OCI-LY7 (cell line): ENCODE data around the gene H6PD. TPM values are rescaled to one million over a fixed set of nuclear protein-coding genes. Genes with fewer than 3 reads are reported as not detected.

ENCODE experiments used
- BruUV-seq: library from RNA; stranded (reverse); fragments of 400-500 nt; replicated peaks from 2 replicates; lab custom pipeline; 2021; lab: Mats Ljungman, UMichigan
- CTCF ChIA-PET: fragments of 300-600 bp; sonication (Branson Sonifier 250); formaldehyde crosslinking; loops from one replicate; lab custom pipeline; 2022; ENCODE audit warnings: antibody characterized with exemption; ENCODE audit not compliant: unreplicated experiment; lab: Charles Lee
- POLR2A ChIA-PET: fragments of 300-600 bp; sonication (Branson Sonifier 250); formaldehyde crosslinking; loops from one replicate; lab custom pipeline; 2022; ENCODE audit warnings: antibody characterized with exemption; lab: Charles Lee
- DNase-seq: peaks from one replicate; pipeline ENCODE4 v3.0.0-alpha.2; 2015; ENCODE audit warnings: low spot score
- H2AFZ ChIP-seq: fragments of 200-600 bp; sonication (generic), shearing (Covaris generic); 2 replicates; pipeline ENCODE4 v1.6.1; 2014; ENCODE audit warnings: mild to moderate bottlenecking, antibody characterized with exemption, low read length, moderate library complexity
- H3K27ac ChIP-seq: fragments of 200-600 bp; sonication (generic); 2 replicates; pipeline ENCODE4 v1.5.1; 2014; ENCODE audit warnings: mixed run types, low read depth, mild to moderate bottlenecking, moderate library complexity, low read length, inconsistent platforms; ENCODE audit not compliant: poor library complexity, severe bottlenecking
- H3K36me3 ChIP-seq: fragments of 200-600 bp; sonication (generic); 2 replicates; pipeline ENCODE4 v1.6.1; 2014; ENCODE audit warnings: mild to moderate bottlenecking, antibody characterized with exemption, low read length, moderate library complexity, mixed read lengths; ENCODE audit not compliant: insufficient read depth
- H3K4me1 ChIP-seq: fragments of 200-600 bp; sonication (generic); 2 replicates; pipeline ENCODE4 v1.5.1; 2014; ENCODE audit warnings: mild to moderate bottlenecking, low read length; ENCODE audit not compliant: insufficient read depth, poor library complexity, severe bottlenecking
- H3K4me2 ChIP-seq: fragments of 200-600 bp; sonication (generic); 2 replicates; pipeline ENCODE4 v1.6.1; 2014; ENCODE audit warnings: mild to moderate bottlenecking, low read length
- H3K4me3 ChIP-seq: fragments of 200-600 bp; sonication (generic); 2 replicates; pipeline ENCODE4 v1.5.1; 2014; ENCODE audit warnings: mild to moderate bottlenecking, low read depth, low read length; ENCODE audit not compliant: poor library complexity, severe bottlenecking
- H3K79me2 ChIP-seq: fragments of 200-600 bp; sonication (generic); 2 replicates; pipeline ENCODE4 v1.6.1; 2016; ENCODE audit warnings: low read depth, mild to moderate bottlenecking, low read length, moderate library complexity, mixed read lengths; ENCODE audit not compliant: insufficient read depth
- H3K9me2 ChIP-seq: fragments of 200-600 bp; sonication (generic); 2 replicates; pipeline ENCODE4 v1.6.1; 2016; ENCODE audit warnings: mild to moderate bottlenecking, low read length, mixed read lengths; ENCODE audit not compliant: insufficient read depth
- H3K9me3 ChIP-seq: fragments of 200-600 bp; sonication (generic); 2 replicates; pipeline ENCODE4 v1.6.1; 2014; ENCODE audit warnings: mild to moderate bottlenecking, mixed run types, low read length, mixed read lengths
- H4K20me1 ChIP-seq: fragments of 200-600 bp; sonication (generic); 2 replicates; pipeline ENCODE4 v1.6.1; 2014; ENCODE audit warnings: mild to moderate bottlenecking, antibody characterized with exemption, low read length, moderate library complexity, mixed read lengths; ENCODE audit not compliant: insufficient read depth
- CTCF ChIP-seq: fragments of 200-600 bp; sonication (generic); conservative IDR thresholded peaks from 2 replicates; pipeline ENCODE4 v1.5.1; 2014; ENCODE audit warnings: mild to moderate bottlenecking, antibody characterized with exemption, low read length, moderate library complexity, mixed read lengths
- EZH2phosphoT487 ChIP-seq: fragments of 200-600 bp; sonication (generic); IDR thresholded peaks from 2 replicates; pipeline ENCODE4 v1.6.1; 2018; ENCODE audit warnings: low read depth, borderline replicate concordance, mild to moderate bottlenecking, mixed run types, antibody characterized with exemption, low read length, moderate library complexity, mixed read lengths
- intact Hi-C: fragments of 100-400 bp; cut with micrococcal nuclease; formaldehyde crosslinking; loops from one replicate; pipeline ENCODE4 v1.10.0; 2022; ENCODE audit not compliant: unreplicated experiment
- total RNA-seq, 2 experiments: library from RNA; depleted of rRNA in 1 of 2; stranded (reverse); fragments of >200 nt in 1 of 2; shearing (Covaris generic) in 1 of 2; gene quantifications; 2 replicates each; pipeline ENCODE4 v1.2.3, GENCODE V29; 2014 to 2022

Gene H6PD
- total RNA-seq, 2 experiments from 2014 or later, result 8.5 to 22.1 TPM

- ChIA-PET POLR2A (no interaction called here), CTCF (no interaction called here)
- H2AFZ ChIP-seq, result no peak overlapping the region
- H3K9me3 ChIP-seq, result peaks cover 18% of the 10 kb centered on the region
- no peak overlapping the region for H3K4me2 ChIP-seq
- TF ChIP-seq EZH2phosphoT487, result no peak
- TF ChIP-seq CTCF, result no peak
- no peak for DNase-seq
- no peaks in the 10 kb centered on the region for H4K20me1 ChIP-seq
- no peaks in the 10 kb centered on the region for H3K79me2 ChIP-seq
- H3K9me2 ChIP-seq, result no peaks in the 10 kb centered on the region
- H3K36me3 ChIP-seq, result no peaks in the 10 kb centered on the region
- no peak overlapping the region for H3K4me3 ChIP-seq
- H3K27ac ChIP-seq, result no peak overlapping the region
- intact Hi-C loops, result no loop called here
- no TSS peak for BruUV-seq
- no peaks in the 10 kb centered on the region for H3K4me1 ChIP-seq
Observed at GRCh38 chr1:9258629-9259028, 24.1 kb downstream of the H6PD start.

GRCh38 chr1:9260059-9260766 lies 25.6 kb downstream of the H6PD start:
- no peaks in the 10 kb centered on the region for H3K36me3 ChIP-seq
- TF ChIP-seq EZH2phosphoT487 (no peak), CTCF (no peak)
- no TSS peak for BruUV-seq
- DNase-seq, result no peak
- no peak overlapping the region for H3K27ac ChIP-seq
- no peaks in the 10 kb centered on the region for H3K9me2 ChIP-seq
- no peaks in the 10 kb centered on the region for H3K4me1 ChIP-seq
- CTCF ChIA-PET, result interaction anchor here (0.6 kb wide), 1 partner anchor 12 kb away, joined by 26 read pairs; no protein-coding TSS in a partner anchor
- peaks cover 18% of the 10 kb centered on the region for H3K9me3 ChIP-seq
- no peaks in the 10 kb centered on the region for H4K20me1 ChIP-seq
- no peak overlapping the region for H3K4me3 ChIP-seq
- POLR2A ChIA-PET, result no interaction called here
- H3K4me2 ChIP-seq, result no peak overlapping the region
- intact Hi-C loops, result no loop called here
- H2AFZ ChIP-seq, result no peak overlapping the region
- H3K79me2 ChIP-seq, result no peaks in the 10 kb centered on the region

GRCh38 chr1:9261496-9261895 lies 26.9 kb downstream of the H6PD start:
- no peak overlapping the region for H2AFZ ChIP-seq
- TF ChIP-seq CTCF (no peak), EZH2phosphoT487 (no peak)
- H3K79me2 ChIP-seq, result no peaks in the 10 kb centered on the region
- no peak overlapping the region for H3K27ac ChIP-seq
- no peaks in the 10 kb centered on the region for H3K4me1 ChIP-seq
- H3K9me3 ChIP-seq, result peaks cover 18% of the 10 kb centered on the region
- H3K36me3 ChIP-seq, result no peaks in the 10 kb centered on the region
- BruUV-seq, result no TSS peak
- no peaks in the 10 kb centered on the region for H3K9me2 ChIP-seq
- no peak for DNase-seq
- CTCF ChIA-PET, result no interaction called here
- H4K20me1 ChIP-seq, result no peaks in the 10 kb centered on the region
- POLR2A ChIA-PET, result no interaction called here
- H3K4me3 ChIP-seq, result no peak overlapping the region
- intact Hi-C loops, result no loop called here
- H3K4me2 ChIP-seq, result no peak overlapping the region
